Measurements from ENCODE around the gene LRP1B. TPM values are rescaled to one million over a fixed set of nuclear protein-coding genes. Genes with fewer than 3 reads are reported as not detected.
A peak's percentile ranks its signal among the peaks of the same experiment; 100 is the strongest.

The LRP1B gene
- polyA plus RNA-seq, 1 donor: 1.1 TPM

- DNase-seq: no peak
Observed at GRCh38 chr2:141767691-141768090, 363.1 kb downstream of the LRP1B start.

DNA sequence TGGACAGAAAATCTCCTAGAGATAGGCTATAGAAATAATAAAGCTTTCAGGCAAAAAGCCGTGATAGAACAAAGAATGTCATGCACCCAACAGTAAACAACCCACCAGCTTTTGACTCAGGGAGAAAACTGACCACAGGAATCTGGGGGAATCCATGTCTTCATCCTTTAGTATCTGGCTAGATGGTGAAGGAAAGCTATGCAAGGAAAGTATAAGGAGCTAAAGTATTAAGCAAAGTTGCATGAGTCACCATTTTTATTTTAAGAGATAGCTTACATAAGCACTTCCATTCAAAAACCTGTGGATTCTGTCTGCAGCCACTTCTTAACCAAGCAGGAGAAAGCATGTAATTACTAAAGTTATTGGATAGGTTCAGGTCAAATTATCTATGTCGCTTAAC lies 363.8 kb downstream of the LRP1B start:
- no peak for DNase-seq

DNA sequence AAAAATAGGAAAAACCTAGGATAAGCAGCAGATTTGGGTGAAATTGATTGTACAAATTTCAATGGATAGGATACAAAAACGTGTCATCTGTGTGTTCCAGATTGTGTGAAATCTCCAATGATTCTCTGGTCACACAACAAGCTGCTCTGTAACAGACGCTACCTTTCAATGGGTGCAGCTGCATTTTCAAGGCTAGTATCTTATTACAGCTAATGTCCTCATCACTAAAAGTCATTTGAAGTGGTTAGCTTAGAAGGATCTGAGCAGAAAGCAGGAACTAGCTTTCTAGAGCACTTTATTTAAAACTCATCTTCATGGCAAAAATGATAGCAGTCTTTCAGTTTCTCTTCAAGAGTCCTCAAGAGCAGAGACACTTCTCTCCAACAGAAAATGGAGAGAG lies 364.6 kb downstream of the LRP1B start:
- no peak for DNase-seq

DNA sequence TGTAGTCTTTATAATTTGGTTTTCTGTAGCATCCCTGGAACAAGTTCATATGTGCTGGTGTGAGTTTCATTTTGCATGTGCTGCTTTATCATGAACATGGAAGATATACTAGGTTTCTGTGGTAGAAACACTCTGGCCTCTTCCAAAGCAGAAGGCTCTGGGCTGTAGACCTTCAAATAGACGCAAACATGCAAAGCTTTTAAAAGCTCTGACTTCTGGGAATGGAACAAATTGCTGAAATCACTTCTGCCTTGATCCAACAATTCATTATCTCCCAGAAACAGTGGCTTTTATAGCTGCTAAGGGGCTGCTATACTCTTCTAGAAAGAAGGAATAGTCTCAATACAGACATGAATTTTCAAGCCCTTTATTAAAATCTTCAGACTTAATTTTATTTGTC lies 382.2 kb downstream of the LRP1B start:
- no peak for DNase-seq

DNA sequence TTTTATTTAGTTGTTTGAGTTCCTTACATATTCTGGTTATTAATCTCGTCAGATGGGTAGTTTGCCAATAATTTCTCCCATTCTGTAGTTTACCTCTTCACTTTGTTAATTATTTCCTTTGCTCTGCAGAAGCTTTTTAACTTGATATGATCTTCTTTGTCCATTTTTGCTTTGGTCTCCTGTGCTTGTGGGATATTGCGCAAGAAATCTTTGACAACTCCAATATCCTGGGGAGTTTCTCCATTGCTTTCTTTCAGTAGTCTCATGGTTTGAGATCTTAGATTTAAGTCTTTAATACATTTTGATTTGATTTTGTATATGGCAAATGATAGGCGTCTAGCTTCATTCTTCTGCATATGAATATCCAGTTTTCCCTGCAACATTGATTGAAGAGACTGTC lies 389.2 kb downstream of the LRP1B start:
- no peak for DNase-seq

DNA sequence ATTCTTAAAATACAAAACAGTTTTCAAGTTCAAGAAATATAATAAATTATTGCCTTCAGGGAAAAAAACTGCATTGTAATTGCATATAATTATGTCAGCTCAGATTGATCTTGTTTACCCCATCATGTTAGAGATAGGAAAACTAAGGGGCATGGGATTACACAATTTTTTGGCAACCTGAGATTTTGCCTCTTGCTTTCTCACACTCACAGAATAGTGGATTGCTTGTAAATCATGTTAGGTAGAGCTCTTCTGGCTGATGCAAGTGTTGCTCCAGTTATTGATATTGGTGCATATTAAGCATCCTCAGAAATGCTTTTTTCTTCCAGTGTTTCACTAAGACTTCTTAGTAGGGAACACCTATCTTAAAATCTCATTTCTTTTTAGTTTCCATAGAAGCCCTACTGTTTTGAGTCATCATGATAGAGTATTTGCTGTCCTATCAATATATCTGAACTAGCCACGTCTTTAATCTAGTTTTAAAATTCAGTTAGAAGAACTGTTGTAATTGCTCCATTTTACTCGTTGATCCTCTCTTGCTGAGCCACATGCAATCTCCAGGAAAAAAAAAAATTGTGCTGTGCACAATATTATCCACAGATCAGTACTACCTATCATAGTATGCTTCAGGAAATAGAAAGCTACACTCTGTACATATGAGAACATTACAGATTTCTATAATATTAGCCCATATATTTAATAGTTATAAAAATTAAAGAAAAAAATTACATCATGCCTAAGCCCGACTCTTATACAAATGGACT lies 393.1 kb downstream of the LRP1B start:
- no peak for DNase-seq

- DNase-seq: no peak
Observed at GRCh38 chr2:141736466-141736865, 394.4 kb downstream of the LRP1B start.

GRCh38 chr2:141728886-141729285 lies 401.9 kb downstream of the LRP1B start:
- DNase-seq: no peak

DNA sequence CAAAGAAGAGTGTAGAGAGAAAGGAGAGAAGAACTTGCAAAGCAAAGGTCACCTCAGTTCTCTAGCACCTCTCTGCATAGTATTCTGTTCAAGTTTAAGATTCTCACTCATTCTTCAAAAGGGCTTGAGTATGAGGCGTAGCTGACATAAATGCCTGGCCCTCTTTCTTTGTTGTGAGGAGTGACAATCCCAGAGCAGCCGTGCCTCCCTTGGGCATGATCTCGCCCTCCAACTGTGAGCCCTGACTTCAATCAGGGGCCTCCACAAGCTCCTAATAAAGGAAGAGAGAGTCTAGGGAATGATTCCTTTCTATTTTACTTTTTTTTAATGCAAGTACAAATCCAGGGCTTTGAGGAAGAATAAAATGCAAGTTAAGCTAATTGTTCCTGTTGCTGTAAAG lies 402.7 kb downstream of the LRP1B start:
- DNase-seq: no peak

DNA sequence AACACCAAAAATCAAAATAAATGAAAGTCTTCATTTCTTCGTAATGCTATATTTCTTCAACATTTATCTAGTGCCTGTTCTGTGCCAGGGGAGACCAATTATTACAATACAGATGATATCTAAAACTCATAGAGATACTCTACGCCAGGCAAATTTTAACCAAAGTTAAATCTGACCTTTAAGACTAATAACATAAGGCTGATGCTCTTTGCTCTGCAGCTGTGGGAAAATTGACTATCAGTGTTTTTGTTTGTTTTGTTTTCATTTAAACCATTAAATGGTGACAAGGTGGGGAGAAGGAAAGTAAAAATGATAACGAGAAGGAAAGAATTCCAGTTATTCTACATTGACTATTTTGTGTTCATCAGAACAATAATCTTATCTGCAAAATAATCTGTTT lies 406.4 kb downstream of the LRP1B start:
- no peak for DNase-seq

- DNase-seq: no peak
Observed at GRCh38 chr2:141723814-141724213, 407.0 kb downstream of the LRP1B start.

DNA sequence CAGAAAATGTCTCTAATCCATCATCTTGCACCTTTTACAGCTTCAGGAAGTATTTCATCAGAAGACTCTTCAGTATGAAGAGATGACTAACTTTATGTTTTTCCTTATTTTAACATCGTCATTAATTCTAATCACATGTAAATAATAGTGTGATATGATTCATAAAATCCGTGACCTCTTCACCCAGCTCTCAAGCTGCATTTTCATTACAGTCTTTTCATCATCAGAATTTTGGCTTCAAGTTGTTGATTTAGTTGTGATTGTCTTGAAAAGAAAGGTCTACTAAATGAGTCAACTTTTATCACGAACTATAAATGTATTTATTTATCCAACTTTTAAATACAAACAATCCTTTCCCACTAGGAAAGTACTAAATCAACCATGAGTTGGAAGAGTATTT lies 410.3 kb downstream of the LRP1B start:
- no peak for DNase-seq

DNA sequence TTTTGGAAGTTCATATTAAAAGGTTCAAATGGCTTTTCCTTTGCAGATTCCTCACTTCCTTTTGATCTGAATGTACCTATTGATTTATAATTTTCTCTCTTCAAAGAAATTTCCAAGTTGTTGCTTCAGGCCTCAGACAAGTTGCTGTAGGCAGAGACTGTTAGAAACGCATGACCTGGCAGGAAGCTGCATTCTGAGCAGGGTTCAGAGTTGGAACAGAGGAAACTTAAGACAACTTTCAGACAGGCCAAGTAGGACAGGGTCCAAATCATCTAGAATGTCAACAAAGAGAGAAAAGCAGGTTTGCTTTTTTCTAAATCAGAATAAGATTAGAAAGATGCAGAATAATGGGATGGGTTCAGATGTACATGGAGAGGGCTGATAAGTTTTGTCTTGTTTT lies 416.3 kb downstream of the LRP1B start:
- DNase-seq: peak; percentile 25

GRCh38 chr2:141711627-141712026 lies 419.2 kb downstream of the LRP1B start:
- DNase-seq: no peak

- DNase-seq: no peak
Observed at GRCh38 chr2:141710589-141711239, 420.1 kb downstream of the LRP1B start.

- no peak for DNase-seq
Observed at GRCh38 chr2:141709756-141710155, 421.1 kb downstream of the LRP1B start.

- no peak for DNase-seq
Observed at GRCh38 chr2:141707486-141707885, 423.3 kb downstream of the LRP1B start.

DNA sequence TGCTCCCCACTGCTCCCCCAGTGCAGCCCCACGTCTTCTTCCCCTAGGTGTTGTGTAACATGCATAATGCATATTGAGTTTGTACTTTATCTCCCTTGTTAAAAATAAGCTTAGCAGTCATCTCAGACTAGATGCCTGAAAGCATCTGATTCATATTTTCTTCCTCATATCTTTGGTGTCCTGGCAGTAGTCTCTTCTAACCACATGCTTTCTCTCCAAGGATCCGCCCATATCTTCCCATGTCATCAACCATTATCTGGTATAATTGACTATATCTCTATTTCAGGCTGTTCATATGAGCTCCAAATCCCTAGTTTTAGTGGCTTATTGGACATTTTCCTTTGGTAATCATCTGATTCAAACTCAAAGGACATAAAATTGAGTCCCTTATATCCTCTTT lies 426.3 kb downstream of the LRP1B start:
- DNase-seq: no peak

GRCh38 chr2:141703501-141703900 lies 427.3 kb downstream of the LRP1B start:
- no peak for DNase-seq

DNA sequence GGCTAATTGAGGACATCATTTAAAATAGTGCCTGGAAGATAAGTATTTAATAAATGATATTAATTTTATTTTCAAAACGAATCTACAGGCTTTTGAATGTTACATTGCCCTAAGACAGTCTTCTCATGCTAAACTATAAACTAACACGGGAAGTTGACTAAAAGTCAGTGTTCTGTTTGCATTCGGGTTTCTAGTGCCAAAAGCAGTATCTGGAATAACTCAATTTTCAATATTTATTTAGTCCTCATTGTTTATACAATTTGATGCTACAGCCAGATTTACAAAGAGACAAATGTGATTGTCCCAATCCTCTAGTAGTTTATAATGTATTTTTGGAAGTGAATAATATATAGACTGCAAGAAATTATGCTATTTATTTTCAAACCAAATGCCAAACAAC lies 429.2 kb downstream of the LRP1B start:
- no peak for DNase-seq

DNA sequence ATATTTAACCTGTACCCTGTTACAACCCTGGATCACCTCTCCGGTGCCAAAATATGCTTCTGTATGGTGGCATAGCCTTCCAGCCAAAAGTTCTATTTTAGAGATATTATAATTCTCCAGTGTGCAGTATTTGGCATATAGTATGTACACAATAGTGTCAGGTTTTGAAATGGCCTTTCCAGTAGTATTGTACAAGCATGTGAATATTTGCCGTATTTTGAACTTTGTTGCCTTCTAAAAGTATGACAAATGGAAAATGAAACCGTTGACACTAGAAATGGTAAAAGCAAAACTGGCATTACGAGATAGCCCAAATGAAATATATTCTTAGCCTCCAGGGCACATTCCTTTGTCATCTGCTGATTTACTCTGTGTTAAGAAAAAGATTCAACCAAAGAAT lies 431.2 kb downstream of the LRP1B start:
- no peak for DNase-seq

DNA sequence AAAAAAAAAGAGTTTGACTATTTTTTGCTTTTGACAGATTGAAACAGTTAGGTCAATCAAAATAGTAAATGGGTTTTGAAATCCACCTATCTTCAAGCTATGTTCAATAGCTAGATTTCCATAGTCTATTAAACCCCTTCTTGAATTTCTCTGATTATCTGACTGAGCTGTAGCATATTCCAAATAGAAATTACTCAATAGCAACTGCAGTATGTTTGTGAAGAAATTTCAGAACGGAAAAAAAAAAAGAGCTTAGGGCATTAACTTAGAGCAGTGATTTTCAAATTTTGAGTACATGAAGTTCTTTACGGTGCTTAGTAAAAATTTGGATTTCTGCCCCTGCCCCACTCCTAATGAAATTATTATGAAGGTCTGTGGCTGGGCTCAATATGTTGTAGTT lies 432.3 kb downstream of the LRP1B start:
- DNase-seq: no peak

- DNase-seq: no peak
Observed at GRCh38 chr2:141697035-141697434, 433.8 kb downstream of the LRP1B start.

- DNase-seq: no peak
Observed at GRCh38 chr2:141694180-141694579, 436.6 kb downstream of the LRP1B start.
